Measurements from ENCODE around the gene GSTT4. TPM values are rescaled to one million over a fixed set of nuclear protein-coding genes. Genes with fewer than 3 reads are reported as not detected.
A peak's percentile ranks its signal among the peaks of the same experiment; 100 is the strongest.
"Not testable (repeated sequence)": the region's sequence is repeated elsewhere in the genome, so short reads cannot be mapped to it uniquely, and the experiment has no call there.

GSTT4 gene
- total RNA-seq, 6 experiments from 2014 or later, result not detected

DNA sequence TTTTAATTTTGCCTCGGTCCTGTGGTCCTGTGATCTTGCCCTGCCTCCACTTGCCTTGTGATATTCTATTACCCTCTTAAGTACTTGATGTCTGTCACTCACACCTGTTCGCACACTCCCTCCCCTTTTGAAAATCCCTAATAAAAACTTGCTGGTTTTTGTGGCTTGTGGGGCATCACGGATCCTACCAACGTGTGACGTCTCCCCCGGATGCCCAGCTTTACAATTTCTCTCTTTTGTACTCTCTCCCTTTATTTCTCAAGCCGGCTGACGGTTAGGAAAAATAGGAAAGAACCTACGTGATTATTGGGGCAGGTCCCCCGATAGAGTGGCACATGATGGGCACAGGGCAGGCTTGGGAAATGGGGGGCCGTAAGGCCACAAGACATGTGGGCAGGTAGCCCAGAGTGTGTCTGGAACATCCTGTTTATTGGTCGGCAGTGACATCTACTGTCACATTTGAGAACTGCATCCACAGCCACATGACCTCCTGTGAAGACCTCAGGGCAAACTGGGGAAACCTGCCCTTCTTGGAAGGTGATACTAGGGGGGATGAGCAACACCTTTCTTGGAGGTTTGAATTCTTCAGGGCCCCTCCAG is 48.9 kb downstream of the GSTT4 start:
- intact Hi-C loops (cut with DNase I); H3K36me3 ChIP-seq; H3K4me3 ChIP-seq; H3K27ac ChIP-seq; H3K4me1 ChIP-seq; H3K9me3 ChIP-seq; H3K27me3 ChIP-seq: not testable (repeated sequence)
- TF ChIP-seq, protein P1, sequence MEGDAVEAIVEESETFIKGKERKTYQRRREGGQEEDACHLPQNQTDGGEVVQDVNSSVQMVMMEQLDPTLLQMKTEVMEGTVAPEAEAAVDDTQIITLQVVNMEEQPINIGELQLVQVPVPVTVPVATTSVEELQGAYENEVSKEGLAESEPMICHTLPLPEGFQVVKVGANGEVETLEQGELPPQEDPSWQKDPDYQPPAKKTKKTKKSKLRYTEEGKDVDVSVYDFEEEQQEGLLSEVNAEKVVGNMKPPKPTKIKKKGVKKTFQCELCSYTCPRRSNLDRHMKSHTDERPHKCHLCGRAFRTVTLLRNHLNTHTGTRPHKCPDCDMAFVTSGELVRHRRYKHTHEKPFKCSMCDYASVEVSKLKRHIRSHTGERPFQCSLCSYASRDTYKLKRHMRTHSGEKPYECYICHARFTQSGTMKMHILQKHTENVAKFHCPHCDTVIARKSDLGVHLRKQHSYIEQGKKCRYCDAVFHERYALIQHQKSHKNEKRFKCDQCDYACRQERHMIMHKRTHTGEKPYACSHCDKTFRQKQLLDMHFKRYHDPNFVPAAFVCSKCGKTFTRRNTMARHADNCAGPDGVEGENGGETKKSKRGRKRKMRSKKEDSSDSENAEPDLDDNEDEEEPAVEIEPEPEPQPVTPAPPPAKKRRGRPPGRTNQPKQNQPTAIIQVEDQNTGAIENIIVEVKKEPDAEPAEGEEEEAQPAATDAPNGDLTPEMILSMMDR (IDR thresholded peaks at IDR 0.05), result peak; percentile 76 to 92 (median 77)
- DNase-seq (peak; percentile 51 to 76 (median 59)), ATAC-seq (peak; percentile 67 to 83 (median 76))
- WGBS (ENCODE audit: insufficient coverage, low coverage, low lambda C conversion rate, missing lambda C conversion rate), result 15% methylated on average over 12 of the region's 12 CpGs

DNA sequence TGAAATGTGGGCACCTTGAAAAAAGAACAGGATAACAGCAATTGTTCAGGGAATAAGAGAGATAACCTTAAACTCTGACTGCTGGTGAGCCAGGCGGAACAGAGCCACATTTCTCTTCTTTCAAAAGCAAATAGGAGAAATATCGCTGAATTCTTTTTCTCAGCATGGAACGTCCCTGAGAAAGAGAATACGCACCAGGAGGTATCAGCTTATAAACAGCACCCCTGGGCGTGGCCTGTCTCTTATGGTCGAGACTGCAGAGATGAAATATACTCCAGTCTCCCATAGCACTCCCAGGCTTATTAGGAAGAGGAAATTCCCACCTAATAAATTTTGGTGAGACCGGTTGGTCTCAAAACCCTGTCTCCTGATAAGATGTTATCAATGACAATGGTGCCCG is 49.4 kb downstream of the GSTT4 start:
- ATAC-seq; H3K27ac ChIP-seq; H3K4me3 ChIP-seq; intact Hi-C loops (cut with DNase I); H3K9me3 ChIP-seq; DNase-seq; H3K27me3 ChIP-seq; H3K4me1 ChIP-seq; H3K36me3 ChIP-seq: not testable (repeated sequence)
- WGBS (ENCODE audit: insufficient coverage, low coverage, low lambda C conversion rate, missing lambda C conversion rate), result 58% methylated on average over 6 of the region's 8 CpGs

DNA sequence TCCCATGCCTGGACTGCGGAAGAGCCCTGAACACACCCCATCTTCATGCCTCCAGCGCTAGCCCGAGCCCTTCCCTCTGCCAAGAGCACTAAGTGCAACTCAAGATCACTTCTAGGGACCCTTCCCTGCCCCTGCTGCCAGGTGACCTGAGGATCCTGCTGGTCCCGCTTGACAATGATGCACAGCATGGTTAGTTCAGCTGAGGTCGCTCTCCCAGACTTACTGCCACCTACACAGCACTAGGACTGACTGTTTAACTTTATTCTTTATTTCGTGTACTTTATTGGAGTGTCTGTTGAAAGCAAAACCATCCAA is 50.3 kb downstream of the GSTT4 start:
- intact Hi-C loops (cut with DNase I); ATAC-seq; H3K9me3 ChIP-seq; DNase-seq; H3K27ac ChIP-seq; H3K4me1 ChIP-seq; H3K4me3 ChIP-seq; H3K36me3 ChIP-seq; H3K27me3 ChIP-seq: not testable (repeated sequence)
- 70% methylated on average over 4 of the region's 6 CpGs for WGBS (ENCODE audit: insufficient coverage, low coverage, low lambda C conversion rate, missing lambda C conversion rate)

DNA sequence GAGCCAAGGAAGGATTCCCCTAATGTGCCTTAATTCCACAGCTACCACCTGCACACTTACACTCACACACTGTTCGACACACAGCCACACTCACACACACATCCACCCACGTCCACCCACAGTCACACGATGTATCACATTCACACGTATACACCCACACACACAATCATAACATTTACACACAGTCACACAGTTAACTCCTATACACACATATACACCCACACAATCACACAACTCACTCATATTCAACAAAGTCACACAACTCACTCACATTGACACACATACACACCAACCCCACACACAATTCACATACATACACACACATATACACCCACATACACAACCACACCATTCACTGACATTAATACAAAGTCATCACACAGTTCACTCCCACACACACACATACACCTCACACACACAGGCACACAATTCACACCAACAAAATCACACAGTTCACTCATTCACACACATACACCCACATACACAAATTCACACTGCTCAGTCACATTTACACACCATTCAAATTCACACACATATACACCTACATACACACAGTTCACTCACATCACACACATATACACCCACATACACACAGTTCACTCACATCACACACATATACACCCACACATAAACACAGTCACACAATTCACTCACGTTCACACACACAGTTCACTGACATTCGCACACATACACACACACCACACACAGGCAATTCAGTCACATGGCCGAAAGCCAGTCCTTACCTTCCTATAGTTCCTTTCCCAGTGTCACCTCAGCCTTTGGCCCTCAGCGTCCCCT is 50.9 kb downstream of the GSTT4 start:
- WGBS (ENCODE audit: insufficient coverage, low coverage, low lambda C conversion rate, missing lambda C conversion rate), result 61% methylated on average over 8 of the region's 8 CpGs
- H3K4me1 ChIP-seq; ATAC-seq; H3K4me3 ChIP-seq; H3K36me3 ChIP-seq; DNase-seq; H3K9me3 ChIP-seq; H3K27ac ChIP-seq; intact Hi-C loops (cut with DNase I); H3K27me3 ChIP-seq: not testable (repeated sequence)

DNA sequence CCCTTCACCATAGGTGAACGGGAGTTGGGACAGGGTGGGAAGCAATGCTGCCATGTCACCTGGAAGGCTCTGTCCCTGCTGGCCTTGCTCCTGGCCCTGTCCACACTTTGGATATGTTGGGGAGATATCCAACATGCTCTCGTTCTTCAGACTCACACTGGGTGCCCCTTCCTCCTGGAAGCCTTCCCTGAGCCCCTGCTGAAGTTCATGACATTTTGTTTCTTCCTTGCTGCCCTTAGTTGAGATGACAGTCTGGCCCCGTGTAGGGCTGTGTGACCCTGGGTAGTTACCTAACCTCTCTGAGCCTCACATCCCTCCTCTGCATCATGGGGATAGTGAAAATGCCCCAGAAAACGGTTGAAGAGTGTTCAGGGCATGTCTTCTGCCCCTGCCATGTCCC is 51.8 kb downstream of the GSTT4 start:
- ATAC-seq, result not testable (repeated sequence)

DNA sequence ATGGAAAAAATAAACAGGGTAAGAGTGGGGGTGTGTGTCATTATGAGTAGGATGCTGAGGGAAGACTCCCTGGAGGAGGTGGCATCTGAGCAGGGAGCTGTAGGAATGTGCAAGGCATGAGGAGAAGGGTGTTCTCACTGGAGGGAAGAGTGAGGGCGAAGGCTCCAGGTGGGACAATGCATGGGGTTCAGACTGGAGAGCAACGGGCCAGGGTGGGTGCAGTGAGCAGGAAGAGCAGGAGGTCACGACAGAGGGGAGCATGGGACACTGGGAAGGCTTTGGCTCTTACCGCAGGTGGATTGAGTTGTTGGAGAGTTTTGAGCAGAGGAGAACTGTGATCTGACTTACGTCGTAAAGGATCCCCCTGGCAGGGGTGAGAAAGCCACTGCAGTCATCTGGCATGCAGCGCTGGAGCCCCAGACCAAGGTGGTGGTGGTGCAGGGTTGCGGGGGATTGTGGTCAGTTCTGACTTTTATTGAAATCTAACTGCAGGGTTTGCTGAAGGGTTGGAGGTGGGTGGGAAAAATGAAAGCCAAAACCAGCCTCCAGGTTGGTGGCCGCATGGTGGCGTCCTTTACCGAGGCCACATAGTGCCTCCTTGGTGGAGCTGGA is 52.4 kb downstream of the GSTT4 start:
- ATAC-seq, result peak in 2 of 4 donors; percentile 5 to 41
- H3K36me3 ChIP-seq; H3K27me3 ChIP-seq; H3K4me1 ChIP-seq; intact Hi-C loops (cut with DNase I); DNase-seq; H3K27ac ChIP-seq; H3K9me3 ChIP-seq; H3K4me3 ChIP-seq: not testable (repeated sequence)
- 61% methylated on average over 11 of the region's 11 CpGs for WGBS (ENCODE audit: insufficient coverage, low coverage, low lambda C conversion rate, missing lambda C conversion rate)

More for the DNA sequence above, 51.8 kb downstream of the GSTT4 start:
- H3K9me3 ChIP-seq; intact Hi-C loops (cut with DNase I); H3K27me3 ChIP-seq; H3K4me3 ChIP-seq; H3K36me3 ChIP-seq; DNase-seq; H3K4me1 ChIP-seq; H3K27ac ChIP-seq: not testable (repeated sequence)
- 80% methylated on average over 1 of the region's 4 CpGs for WGBS (ENCODE audit: insufficient coverage, low coverage, low lambda C conversion rate, missing lambda C conversion rate)

DNA sequence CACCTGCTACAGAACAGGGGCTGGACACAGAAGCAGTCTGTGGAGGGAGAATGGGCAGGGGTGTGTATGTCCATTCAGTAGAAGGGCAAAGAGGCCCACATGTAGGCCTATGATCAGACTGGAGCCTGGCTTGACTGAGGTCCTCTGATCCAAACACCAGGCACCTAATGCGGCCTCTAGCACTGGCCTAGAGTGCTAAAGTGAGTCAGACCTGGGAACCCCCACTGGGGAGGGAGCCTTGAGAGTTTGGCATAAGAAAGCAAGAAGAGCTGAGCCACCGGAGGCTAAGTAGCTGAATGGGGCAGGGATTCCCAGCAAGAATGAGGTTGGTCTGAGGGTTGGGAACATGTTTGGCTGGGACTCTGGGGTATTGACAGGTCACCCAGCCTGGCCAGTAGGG is 53.9 kb downstream of the GSTT4 start:
- ATAC-seq, result peak in 1 of 4 donors; percentile 10

DNA sequence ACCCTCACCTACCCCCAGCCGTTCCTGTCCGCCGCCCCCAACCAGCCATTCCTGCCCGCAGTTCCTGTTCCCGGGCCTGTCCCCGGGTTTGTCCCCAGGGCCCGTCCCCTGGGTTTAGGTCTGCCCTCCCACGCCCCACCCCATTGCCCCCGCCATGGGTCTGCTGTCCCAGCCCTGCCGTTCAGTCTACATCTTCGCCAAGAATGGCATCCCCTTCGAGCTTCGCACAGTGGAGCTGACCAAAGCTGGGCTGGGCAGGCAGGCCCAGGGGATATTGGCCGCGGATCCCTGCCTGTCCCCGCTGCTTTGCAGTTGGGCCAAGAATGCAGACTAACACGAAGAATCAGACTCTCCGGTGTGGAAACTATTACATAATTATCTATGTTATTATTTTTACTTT is 55.5 kb downstream of the GSTT4 start:
- 69% methylated on average over 5 of the region's 18 CpGs for WGBS (ENCODE audit: insufficient coverage, low coverage, low lambda C conversion rate, missing lambda C conversion rate)
- H3K4me3 ChIP-seq; H3K4me1 ChIP-seq; H3K9me3 ChIP-seq; DNase-seq; H3K36me3 ChIP-seq; H3K27me3 ChIP-seq; intact Hi-C loops (cut with DNase I); H3K27ac ChIP-seq: not testable (repeated sequence)
- ATAC-seq, result peak in 1 of 4 donors; percentile 23

More for the DNA sequence above, 53.9 kb downstream of the GSTT4 start:
- H3K27me3 ChIP-seq; H3K27ac ChIP-seq; H3K36me3 ChIP-seq; H3K4me1 ChIP-seq; H3K9me3 ChIP-seq; DNase-seq; intact Hi-C loops (cut with DNase I); H3K4me3 ChIP-seq: not testable (repeated sequence)
- 100% methylated on average over 1 of the region's 2 CpGs for WGBS (ENCODE audit: insufficient coverage, low coverage, low lambda C conversion rate, missing lambda C conversion rate)
